Ishikawa (cell line): ENCODE measurements around the gene EHHADH.

ENCODE experiments used
- EP300 ChIP-seq: IDR thresholded peaks from 2 replicates; pipeline ENCODE4 v1.6.1; 2012; ENCODE audit warnings: borderline replicate concordance
- RAD21 ChIP-seq: IDR thresholded peaks from 2 replicates; pipeline ENCODE4 v1.6.1; 2012; ENCODE audit warnings: low read depth
- TAF1 ChIP-seq: IDR thresholded peaks from 2 replicates; pipeline ENCODE4 v1.6.1; 2012; ENCODE audit warnings: low read depth, mild to moderate bottlenecking

GRCh38 chr3:185153861-185154629 lies 99.8 kb downstream of the EHHADH start:
- TF ChIP-seq TAF1 (no peak), EP300 (no peak), RAD21 (no peak)
